GDM1 (cell line): ENCODE results near the gene C1orf74.
"Not testable (repeated sequence)": the region's sequence is repeated elsewhere in the genome, so short reads cannot be mapped to it uniquely, and the experiment has no call there.

Experiments
- DNase-seq: peaks from one replicate; lab custom pipeline; 2025; lab: John Stamatoyannopoulos, UW

The C1orf74 gene

DNA sequence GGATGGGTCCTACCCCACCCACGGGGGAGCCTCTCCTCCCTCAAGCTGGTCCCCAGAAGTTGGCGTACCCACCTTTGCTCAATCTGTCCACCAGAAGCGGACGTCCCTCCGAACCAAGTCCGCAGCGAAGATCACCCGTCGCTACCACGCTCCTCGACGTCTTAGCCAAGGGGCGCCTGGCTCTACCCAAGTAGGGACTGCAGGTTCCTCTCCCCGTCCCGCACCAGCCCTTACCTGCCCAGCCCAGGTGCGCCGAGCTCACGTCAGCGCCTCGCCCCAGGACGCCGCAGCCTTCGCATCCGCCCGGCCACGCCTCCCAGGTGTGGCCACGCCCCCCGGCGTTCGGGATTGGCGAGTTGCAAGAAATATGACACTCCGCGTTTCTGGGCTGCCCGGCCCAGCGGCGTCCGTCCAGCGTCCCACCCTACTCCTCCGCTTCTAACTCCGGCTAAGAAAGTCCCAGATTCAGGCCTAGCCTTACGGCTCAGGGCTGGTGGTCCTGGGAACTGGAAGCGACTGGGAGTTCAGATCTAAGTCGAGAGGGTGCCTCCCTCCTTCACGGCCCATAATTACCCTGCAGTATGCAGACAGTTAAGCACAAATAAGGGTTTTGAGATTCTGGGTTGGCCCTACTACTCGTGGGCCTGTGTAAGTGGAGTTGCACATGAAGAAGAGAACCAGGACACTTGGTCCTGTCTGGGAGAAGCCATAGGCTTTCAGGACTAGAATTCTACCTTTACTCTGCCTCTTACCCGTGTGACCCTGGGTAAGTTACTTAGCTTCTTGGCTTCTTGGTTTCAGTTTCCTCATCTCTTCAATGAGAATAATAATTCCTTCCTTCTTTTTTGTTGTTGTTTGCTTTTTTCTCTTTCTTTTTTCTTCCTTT, 21.8 kb upstream of the C1orf74 start, which contains the start of gene IRF6:
TSS of gene IRF6 (minus strand) at position 268 of the 886 bp plus-strand sequence. CDS start 4,729 bp downstream, outside the sequence.
- DNase-seq = no peak

DNA sequence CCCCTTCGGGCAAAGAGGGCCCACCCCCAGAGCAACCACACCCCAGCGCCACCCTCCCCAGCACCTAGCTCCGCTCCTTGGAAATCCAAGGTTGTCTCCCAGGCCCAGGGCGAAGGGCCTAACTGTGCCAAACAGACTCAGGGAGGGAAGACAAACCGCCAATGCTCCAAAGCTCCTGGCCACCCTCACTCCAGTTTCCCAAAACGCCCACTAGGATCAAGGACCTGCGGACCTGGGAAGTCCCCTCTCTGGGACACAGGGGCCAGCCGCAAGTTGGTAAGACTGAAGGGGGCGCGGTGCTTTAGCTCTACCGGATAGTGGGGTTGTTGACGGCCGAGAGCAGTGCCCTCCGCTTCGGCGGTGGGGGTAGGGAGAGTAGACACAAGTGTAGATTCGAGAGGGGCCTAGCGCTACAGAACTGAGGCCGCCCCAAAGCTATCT, 21.0 kb upstream of the C1orf74 start:
- DNase-seq = no peak

DNA sequence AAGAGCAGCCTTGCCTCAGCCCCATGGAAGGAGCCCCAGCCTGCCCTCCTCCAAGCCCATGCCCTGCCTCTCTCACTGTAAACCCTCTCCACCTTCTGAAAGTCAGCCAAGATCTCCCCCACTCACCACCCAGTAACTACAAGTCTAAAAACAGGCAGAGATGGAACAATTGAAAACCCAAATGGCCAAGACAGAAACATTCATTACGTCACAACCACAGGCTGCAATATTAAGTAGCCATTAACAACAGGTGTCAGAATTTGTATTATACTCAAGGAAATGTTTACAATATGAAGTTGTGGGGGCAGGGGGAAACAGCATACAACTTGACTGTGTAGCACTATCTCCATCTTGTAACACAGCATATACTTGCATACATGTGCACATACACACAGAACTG, 19.2 kb upstream of the C1orf74 start:
- no peak for DNase-seq

- no peak for DNase-seq
Measured at GRCh38 chr1:209802780-209803152, 18.4 kb upstream of the C1orf74 start.

- no peak for DNase-seq
Measured at GRCh38 chr1:209802117-209802779, 17.9 kb upstream of the C1orf74 start.

- DNase-seq = no peak
Measured at GRCh38 chr1:209800984-209801834, 16.9 kb upstream of the C1orf74 start.

- DNase-seq = no peak
Measured at GRCh38 chr1:209797978-209798639, 13.8 kb upstream of the C1orf74 start.

DNA sequence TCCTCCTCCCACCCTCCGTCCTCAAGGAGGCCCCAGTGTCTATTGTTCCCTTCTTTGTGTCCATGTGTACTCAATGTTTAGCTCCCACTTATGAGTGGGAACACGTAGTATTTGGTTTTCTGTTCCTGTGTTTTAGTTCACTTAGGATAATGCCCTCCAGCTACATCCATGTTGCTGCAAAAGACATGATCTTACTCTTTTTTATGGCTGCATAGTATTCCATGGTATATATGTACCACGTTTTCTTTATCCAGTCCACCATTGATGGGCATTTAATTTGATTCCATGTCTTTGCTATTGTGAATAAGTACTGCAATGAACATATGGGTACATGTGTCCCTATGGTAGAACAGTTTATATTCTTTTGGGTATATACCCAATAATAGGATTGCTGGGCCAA, 9.4 kb upstream of the C1orf74 start:
- not testable (repeated sequence) for DNase-seq

GRCh38 chr1:209791920-209792319, 7.6 kb upstream of the C1orf74 start:
- no peak for DNase-seq

DNA sequence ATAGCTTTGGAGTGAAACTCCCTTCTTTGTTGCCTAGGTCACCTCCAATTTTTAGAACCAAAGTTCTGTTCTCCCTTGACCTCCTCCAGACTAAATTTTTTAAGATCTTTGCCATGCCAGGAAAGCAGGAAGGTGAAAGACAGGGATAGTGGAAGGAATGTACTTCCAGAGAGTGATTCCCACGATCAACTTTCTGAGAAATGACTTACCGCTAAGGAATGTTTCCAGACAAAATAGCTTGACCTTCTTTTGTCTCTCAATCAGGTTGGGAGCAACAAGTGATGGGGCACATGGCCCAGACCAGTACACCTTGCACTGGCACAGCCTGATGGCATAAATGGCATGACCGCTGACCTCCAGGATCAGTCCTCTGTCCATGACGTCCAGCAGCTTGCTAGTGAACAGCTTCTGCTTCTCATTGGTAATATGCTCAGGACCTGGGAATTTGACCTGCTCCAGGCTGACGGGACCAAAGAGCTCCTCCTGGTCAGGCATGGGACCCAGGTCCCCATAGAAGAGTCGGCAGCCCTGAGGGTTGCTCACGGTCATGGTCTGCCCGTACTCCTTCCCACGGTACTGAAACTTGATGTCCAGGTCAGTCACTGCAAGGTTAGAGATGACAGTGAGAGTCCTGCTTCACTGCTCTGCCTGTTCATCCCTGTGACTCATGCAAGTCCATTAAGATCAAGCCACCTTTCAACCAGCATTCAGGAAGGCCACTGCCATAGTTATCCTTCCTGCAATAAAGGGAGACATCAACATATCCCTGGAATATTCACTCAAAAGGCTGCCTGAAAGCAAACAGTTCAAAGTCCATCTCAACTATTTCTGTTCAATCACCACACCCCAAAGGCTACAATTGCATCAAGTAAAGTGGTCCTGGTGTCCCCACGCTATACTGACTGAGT, 6.2 kb upstream of the C1orf74 start:
- no peak for DNase-seq

- DNase-seq = no peak
Measured at GRCh38 chr1:209789245-209789644, 4.9 kb upstream of the C1orf74 start.

DNA sequence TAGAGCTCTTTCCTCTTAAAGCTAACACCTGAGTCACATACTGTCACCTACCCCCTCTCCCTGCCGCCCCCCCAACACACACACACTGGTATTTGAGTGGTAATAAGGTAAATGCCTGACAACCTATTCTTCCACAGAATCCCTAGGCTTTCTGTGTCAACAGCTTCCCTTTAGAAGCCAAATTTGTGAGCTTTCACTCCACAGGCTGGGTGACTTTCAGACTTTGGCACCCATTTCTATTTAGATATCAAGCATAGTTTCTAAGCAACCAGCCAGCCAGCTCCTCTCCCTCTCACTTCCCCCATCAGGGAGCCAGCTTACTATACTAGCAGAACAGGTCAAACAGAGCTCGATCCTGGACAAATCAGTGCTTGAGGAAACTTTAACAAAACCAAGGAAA, 3.2 kb upstream of the C1orf74 start:
- DNase-seq = no peak

- DNase-seq = no peak
Measured at GRCh38 chr1:209786146-209786545, 1.8 kb upstream of the C1orf74 start.

- DNase-seq = no peak
Measured at GRCh38 chr1:209785592-209785991, 1.2 kb upstream of the C1orf74 start.

DNA sequence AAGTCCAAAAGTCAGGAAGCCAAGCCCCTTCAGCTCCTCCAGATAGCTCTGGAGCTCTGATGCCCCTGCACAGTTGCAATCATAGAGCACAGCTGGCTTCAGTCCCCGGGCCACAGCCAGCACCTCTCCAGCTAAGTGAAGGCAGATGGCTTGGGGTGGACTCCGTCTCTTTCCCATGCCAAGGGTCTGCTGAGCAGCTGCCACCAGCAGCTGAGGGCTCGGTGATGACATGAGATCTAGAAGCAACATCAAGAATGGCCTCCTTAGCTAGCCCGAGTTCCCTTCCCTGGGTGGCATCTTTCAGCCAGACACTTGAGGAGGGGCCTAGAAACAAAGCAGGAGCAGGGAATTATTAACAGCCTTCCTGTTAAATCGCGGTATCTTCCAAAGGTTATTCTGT, 973 bp downstream of the C1orf74 start:
- DNase-seq = no peak

DNA sequence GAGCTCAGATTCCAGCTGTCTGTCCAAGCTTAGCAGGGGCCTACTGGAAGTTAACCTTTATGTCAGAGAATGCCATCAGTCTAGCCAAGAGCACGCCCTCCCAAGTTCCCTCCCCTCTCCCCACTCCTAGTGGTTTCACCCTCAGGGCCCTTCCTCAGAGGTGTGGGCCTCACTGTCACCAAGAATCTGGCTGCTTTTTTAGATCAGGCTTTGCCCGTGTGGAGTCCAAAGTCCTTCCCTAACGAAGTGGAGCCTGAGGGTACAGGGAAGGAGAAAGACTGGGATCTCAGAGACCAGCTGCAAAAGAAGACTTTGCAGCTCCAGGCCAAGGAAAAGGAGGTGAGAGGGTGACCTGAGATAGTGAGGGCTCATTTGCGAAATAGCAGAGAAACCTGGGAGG, 4.1 kb downstream of the C1orf74 start:
- no peak for DNase-seq

DNA sequence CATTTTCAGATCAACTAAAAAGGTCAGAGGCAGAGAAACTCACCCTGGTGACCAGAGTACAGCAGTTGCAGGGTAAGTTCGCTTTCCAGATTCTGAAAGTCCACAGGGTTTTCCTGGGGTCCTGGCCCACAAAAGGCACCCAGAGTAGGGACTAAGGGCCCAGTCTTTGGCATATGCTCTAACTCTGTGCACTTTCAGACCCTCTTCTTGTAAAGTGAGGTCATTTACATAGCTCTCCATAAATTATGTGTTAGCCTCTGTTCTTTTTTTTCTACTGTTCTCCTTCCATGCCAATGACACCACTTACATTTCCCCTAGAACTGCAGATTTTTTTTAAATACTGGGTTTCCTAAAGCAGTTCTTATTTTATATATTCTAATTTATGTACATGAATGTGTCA, 6.3 kb downstream of the C1orf74 start:
- DNase-seq = no peak

DNA sequence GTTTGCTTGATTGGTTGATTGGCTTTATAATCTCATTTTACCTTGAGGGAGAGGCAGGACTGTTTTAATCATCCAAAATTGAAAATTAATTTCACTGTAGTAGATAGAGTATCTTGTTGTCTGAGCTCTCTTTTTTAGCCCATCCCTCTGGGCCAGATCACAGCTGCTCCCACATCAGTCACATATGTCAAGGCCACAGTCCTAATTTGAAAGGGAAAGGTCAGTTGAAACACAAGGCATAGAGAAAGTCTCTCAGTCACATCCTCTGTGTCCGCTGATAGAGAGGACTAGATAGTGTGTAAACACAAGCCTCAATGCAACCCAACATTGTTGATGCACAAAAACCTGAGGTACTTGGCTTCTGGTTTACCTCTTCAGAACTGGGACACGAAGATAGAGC, 6.8 kb downstream of the C1orf74 start:
- DNase-seq = no peak

- DNase-seq = no peak
Measured at GRCh38 chr1:209775678-209776077, 8.7 kb downstream of the C1orf74 start.

DNA sequence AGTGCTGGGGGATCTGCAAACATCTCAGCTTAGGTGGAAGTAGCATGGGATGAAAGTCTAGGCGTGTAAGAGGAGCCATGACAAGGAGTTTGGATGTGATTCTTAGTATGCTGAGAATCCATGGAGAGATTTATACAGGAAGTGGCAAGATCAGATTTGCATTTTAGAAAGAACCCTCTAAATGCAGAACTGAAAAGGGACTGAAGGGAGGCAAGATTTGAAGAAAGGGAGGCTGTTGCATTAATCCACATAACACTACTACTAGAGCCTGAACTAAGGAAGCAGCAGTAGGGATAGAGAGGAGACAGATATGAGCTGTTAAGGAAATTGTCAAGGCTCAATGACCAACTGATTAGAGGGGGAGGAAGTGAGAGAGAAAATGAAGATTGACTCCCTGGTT, 9.8 kb downstream of the C1orf74 start:
- DNase-seq = no peak

GRCh38 chr1:209772126-209772525, 12.2 kb downstream of the C1orf74 start:
- no peak for DNase-seq
